Measurements from ENCODE around the gene SLC39A6.
"Not testable (repeated sequence)": the region's sequence is repeated elsewhere in the genome, so short reads cannot be mapped to it uniquely, and the experiment has no call there.

The SLC39A6 gene

GRCh38 chr18:36064809-36065079, 64.4 kb downstream of the SLC39A6 start:
- not testable (repeated sequence) for H3K9ac ChIP-seq (ENCODE audit: low read length in 2 of 2); H3K27ac ChIP-seq (ENCODE audit: low read length); H3K9me3 ChIP-seq (ENCODE audit: control insufficient read depth in 2 of 2, low read length in 2 of 2); H3K36me3 ChIP-seq (ENCODE audit: control insufficient read depth in 2 of 2, insufficient read depth in 2 of 2, low read length in 2 of 2); H3K4me3 ChIP-seq (ENCODE audit: low read length in 2 of 2); H3K27me3 ChIP-seq (ENCODE audit: control insufficient read depth in 1 of 2, insufficient read depth in 2 of 2, low read length in 2 of 2); H3K4me1 ChIP-seq (ENCODE audit: control insufficient read depth, insufficient read depth, low read length)

GRCh38 chr18:36064027-36064808, 64.9 kb downstream of the SLC39A6 start:
- Histone ChIP-seq H3K27me3 (ENCODE audit: control insufficient read depth in 1 of 2, insufficient read depth in 2 of 2, low read length in 2 of 2) (no peaks in the 10 kb centered on the region), H3K36me3 (ENCODE audit: control insufficient read depth in 2 of 2, insufficient read depth in 2 of 2, low read length in 2 of 2) (no peaks in the 10 kb centered on the region), H3K4me3 (ENCODE audit: low read length in 2 of 2) (no peak overlapping the region), H3K9ac (ENCODE audit: low read length in 2 of 2) (no peak overlapping the region), H3K4me1 (ENCODE audit: control insufficient read depth, insufficient read depth, low read length) (no peaks in the 10 kb centered on the region), H3K9me3 (ENCODE audit: control insufficient read depth in 2 of 2, low read length in 2 of 2) (no peaks in the 10 kb centered on the region), H3K27ac (ENCODE audit: low read length) (no peak overlapping the region)

GRCh38 chr18:36058674-36059073, 70.5 kb downstream of the SLC39A6 start:
- Histone ChIP-seq H3K27ac (ENCODE audit: low read length) (no peak overlapping the region), H3K4me3 (ENCODE audit: low read length in 2 of 2) (no peak overlapping the region), H3K9ac (ENCODE audit: low read length in 2 of 2) (no peak overlapping the region), H3K27me3 (ENCODE audit: control insufficient read depth in 1 of 2, insufficient read depth in 2 of 2, low read length in 2 of 2) (no peaks in the 10 kb centered on the region), H3K4me1 (ENCODE audit: control insufficient read depth, insufficient read depth, low read length) (no peaks in the 10 kb centered on the region), H3K9me3 (ENCODE audit: control insufficient read depth in 2 of 2, low read length in 2 of 2) (no peaks in the 10 kb centered on the region), H3K36me3 (ENCODE audit: control insufficient read depth in 2 of 2, insufficient read depth in 2 of 2, low read length in 2 of 2) (no peaks in the 10 kb centered on the region)
